Lower leg skin (tissue), 4 donors: ENCODE measurements around the gene LUZP1. TPM values are rescaled to one million over a fixed set of nuclear protein-coding genes. Genes with fewer than 3 reads are reported as not detected.

Experiments
- DNase-seq, 2 donors: peaks; one replicate each; pipeline ENCODE4 v3.0.0-alpha.2; 2019; ENCODE audit warnings: low spot score in 2 of 2
- H3K4me3 ChIP-seq: fragments of 200-600 bp; sonication (generic); 2 replicates; pipeline ENCODE4 v1.5.1; 2017; ENCODE audit warnings: mild to moderate bottlenecking, low read depth; ENCODE audit not compliant: poor library complexity, severe bottlenecking
- CTCF ChIP-seq, 3 donors: fragments of 450-650 bp; IDR thresholded peaks; one replicate each; pipeline ENCODE4 v1.5.1; 2016; ENCODE audit warnings: antibody characterized with exemption in 3 of 3, mild to moderate bottlenecking in 3 of 3, moderate library complexity in 2 of 3
- POLR2A ChIP-seq, 2 donors: fragments of 450-650 bp; IDR thresholded peaks; one replicate each; pipeline ENCODE4 v1.6.1; 2016 to 2017; ENCODE audit warnings: antibody characterized with exemption in 2 of 2, mild to moderate bottlenecking in 1 of 2, moderate library complexity in 1 of 2
- WGBS, 2 donors: methylation state at CpG; one replicate each; pipeline ENCODE4 v1.1.5; 2018; 5-methylcytosine and 5-hydroxymethylcytosine counted together
- intact Hi-C: fragments of 100-400 bp; cut with DNase I; formaldehyde crosslinking; loops from one replicate; pipeline ENCODE4 v1.15.0; 2023; ENCODE audit warnings: low total_unique reads
- total RNA-seq, 4 donors: library from RNA; depleted of rRNA; stranded (reverse); fragments of >200 nt; gene quantifications; one replicate each; pipeline ENCODE4 v1.1.0, GENCODE V29; 2016

Gene LUZP1
- total RNA-seq, 4 donors from 2014 or later, result 14.2 to 25.5 (median 19.3) TPM

DNA sequence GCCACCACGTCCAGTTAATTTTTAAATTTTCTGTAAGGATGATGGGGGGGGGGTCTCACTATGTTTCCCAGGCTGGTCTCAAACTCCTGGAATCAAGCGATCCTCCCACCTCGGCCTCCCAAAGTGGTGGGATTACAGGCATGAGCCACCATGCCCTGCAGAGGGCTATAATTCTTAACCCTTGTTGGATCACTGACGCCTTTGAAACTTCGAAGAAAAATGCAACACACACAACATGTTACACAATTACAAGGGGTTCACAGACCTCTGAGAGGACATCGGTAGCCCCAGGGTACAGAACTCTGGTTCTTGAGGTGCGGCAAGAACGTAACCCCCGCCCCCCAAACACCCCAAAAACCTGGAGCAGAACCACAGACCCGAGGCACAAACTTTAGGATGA lies 8.4 kb upstream of the LUZP1 start:
- WGBS, 2 donors, result 36 to 38% methylated on average over 10 of the region's 10 CpGs
- intact Hi-C loops, result no loop called here
- TF ChIP-seq CTCF (IDR thresholded peaks at IDR 0.05) (no peak), POLR2A (IDR thresholded peaks at IDR 0.05) (no peak)

GRCh38 chr1:23174426-23175110 lies 5.9 kb upstream of the LUZP1 start:
- TF ChIP-seq CTCF (IDR thresholded peaks at IDR 0.05) (no peak), POLR2A (IDR thresholded peaks at IDR 0.05) (no peak)
- H3K4me3 ChIP-seq, result no peak overlapping the region
- no peak for DNase-seq
- 32 to 53% methylated on average over 1 of the region's 1 CpG for WGBS, 2 donors
- intact Hi-C loops, result no loop called here

More for the DNA sequence above, 8.4 kb upstream of the LUZP1 start:
- H3K4me3 ChIP-seq, result peak overlapping the region; percentile 33
- DNase-seq, result no peak

GRCh38 chr1:23171181-23171755 lies 2.6 kb upstream of the LUZP1 start:
- intact Hi-C loops, result no loop called here
- no peak overlapping the region for H3K4me3 ChIP-seq
- TF ChIP-seq CTCF (IDR thresholded peaks at IDR 0.05), result no peak
- no peak for TF ChIP-seq POLR2A (IDR thresholded peaks at IDR 0.05)
- WGBS, 2 donors, result 31 to 46% methylated on average over 4 of the region's 4 CpGs
- no peak for DNase-seq

DNA sequence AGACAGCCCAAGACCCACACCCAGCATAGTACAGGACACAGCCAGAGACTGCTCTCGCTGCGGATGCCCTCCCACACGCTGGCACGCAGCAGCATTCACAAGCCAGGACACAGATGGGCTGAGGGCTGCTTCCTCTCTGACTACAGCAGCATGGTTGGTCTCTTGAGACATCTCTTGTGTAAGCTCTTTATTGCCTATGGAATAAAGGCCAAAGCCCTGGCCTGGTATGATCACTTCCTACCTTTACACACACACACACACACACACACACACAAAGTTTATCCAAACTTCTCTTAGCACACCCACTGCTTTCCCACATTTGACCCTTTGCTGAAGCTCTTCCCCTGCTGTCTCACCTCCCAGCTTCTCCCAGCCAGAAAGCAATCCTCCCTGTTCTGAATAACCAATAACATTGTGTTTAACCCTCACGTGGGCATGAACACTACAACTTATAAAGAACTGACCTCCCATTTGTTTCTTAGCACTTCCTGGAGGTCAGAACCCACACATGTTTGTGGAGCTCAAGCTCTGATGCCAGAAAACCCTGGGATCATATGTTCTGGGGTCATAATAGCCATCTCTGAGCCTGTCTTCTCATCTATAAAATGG lies 1.2 kb upstream of the LUZP1 start:
- DNase-seq, result peak; percentile 72 to 94
- no peak overlapping the region for H3K4me3 ChIP-seq
- TF ChIP-seq POLR2A (IDR thresholded peaks at IDR 0.05), result no peak
- TF ChIP-seq CTCF (IDR thresholded peaks at IDR 0.05), result no peak
- 13 to 24% methylated on average over 5 of the region's 5 CpGs for WGBS, 2 donors
- intact Hi-C loops, result no loop called here

DNA sequence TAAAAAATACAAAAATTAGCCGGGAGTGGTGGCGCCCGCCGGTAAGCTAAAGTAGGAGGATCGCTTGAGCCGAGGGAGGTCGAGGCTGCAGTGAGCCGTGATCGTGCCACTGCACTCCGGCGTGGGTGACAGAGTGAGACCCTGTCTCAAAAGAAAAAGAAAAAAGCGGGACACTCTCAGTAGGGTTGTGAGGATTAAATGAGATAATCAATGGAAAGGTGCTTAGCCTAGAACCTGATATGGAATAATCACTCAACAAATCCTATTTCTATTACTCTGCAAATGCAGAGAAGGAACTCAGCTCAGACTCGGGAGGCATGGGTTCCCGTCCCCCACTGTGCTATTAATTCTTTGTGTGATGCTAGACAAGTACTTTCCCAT lies 529 bp upstream of the LUZP1 start:
- intact Hi-C loops, result no loop called here
- 39 to 42% methylated on average over 14 of the region's 14 CpGs for WGBS, 2 donors
- no peak overlapping the region for H3K4me3 ChIP-seq
- DNase-seq, result no peak
- TF ChIP-seq CTCF (IDR thresholded peaks at IDR 0.05) (no peak), POLR2A (IDR thresholded peaks at IDR 0.05) (no peak)
